AG10803 (cell line): Measurements from ENCODE around the gene ELOVL6.

Experiments used
- DNase-seq: peaks from one replicate; pipeline ENCODE4 v3.0.0; 2010; ENCODE audit warnings: low read depth
- H3K4me3 ChIP-seq: 2 replicates; pipeline ENCODE4 v1.5.1; 2011; ENCODE audit warnings: mild to moderate bottlenecking, low read length, control low read depth
- CTCF ChIP-seq: conservative IDR thresholded peaks from 2 replicates; pipeline ENCODE4 v1.5.1; 2011; ENCODE audit warnings: mild to moderate bottlenecking, low read length, control low read depth, inconsistent platforms

Gene ELOVL6

GRCh38 chr4:110208419-110208818, 10.0 kb upstream of the ELOVL6 start:
- no peak for TF ChIP-seq CTCF
- no peak for DNase-seq
- H3K4me3 ChIP-seq: no peak overlapping the region

- TF ChIP-seq CTCF: no peak
- DNase-seq: no peak
- H3K4me3 ChIP-seq: no peak overlapping the region
Measured at GRCh38 chr4:110207233-110207632, 8.8 kb upstream of the ELOVL6 start.

- DNase-seq: no peak
- no peak for TF ChIP-seq CTCF
Measured at GRCh38 chr4:110202024-110202423, 3.6 kb upstream of the ELOVL6 start.

GRCh38 chr4:110201502-110201901, 3.1 kb upstream of the ELOVL6 start:
- no peak overlapping the region for H3K4me3 ChIP-seq
- no peak for TF ChIP-seq CTCF
- DNase-seq: no peak

More at GRCh38 chr4:110202024-110202423, 3.6 kb upstream of the ELOVL6 start:
- no peak overlapping the region for H3K4me3 ChIP-seq

- no peak for TF ChIP-seq CTCF
- H3K4me3 ChIP-seq: no peak overlapping the region
- no peak for DNase-seq
Measured at GRCh38 chr4:110200689-110201088, 2.3 kb upstream of the ELOVL6 start.

GRCh38 chr4:110198049-110198434, 373 bp downstream of the ELOVL6 start:
- DNase-seq: peak; percentile 25
- no peak for TF ChIP-seq CTCF
- peak overlapping the region; percentile 80 for H3K4me3 ChIP-seq

- H3K4me3 ChIP-seq: peak overlapping the region; percentile 80
- TF ChIP-seq CTCF: no peak
- peak; percentile 12 for DNase-seq
Measured at GRCh38 chr4:110197529-110198042, 829 bp downstream of the ELOVL6 start.
